MV-4-11 (cell line): ENCODE data around the gene KLHL17.
"Not testable (repeated sequence)": the region's sequence is repeated elsewhere in the genome, so short reads cannot be mapped to it uniquely, and the experiment has no call there.

Experiments
- DNase-seq: peaks from one replicate; lab custom pipeline; 2025; lab: John Stamatoyannopoulos, UW

KLHL17 gene

DNA sequence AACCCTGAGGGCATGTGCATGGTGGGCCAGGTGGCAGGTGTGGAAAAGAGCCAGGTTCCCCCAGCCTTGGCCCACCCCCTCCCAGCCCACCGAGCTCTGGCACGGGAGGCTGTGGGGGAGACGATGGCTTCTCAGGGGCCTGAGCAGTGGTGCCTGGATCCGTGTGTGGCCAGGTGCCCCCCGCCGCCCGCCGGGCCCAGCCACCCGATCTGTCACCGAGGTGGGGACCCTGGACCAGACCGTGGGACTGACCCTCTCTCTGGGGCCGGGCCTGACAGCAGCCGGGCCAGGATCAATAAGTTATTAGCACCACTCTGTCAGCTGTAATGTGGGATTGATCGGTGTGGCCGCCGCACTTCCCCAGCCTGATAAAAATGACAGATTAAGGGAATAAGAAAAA is 22.9 kb upstream of the KLHL17 start:
- DNase-seq, result no peak

- DNase-seq, result no peak
These were observed 22.2 kb upstream of the KLHL17 start for GRCh38 chr1:938088-938683.

GRCh38 chr1:938711-939489 is 21.5 kb upstream of the KLHL17 start:
- DNase-seq, result no peak

GRCh38 chr1:939511-940106 is 20.8 kb upstream of the KLHL17 start:
- no peak for DNase-seq

DNA sequence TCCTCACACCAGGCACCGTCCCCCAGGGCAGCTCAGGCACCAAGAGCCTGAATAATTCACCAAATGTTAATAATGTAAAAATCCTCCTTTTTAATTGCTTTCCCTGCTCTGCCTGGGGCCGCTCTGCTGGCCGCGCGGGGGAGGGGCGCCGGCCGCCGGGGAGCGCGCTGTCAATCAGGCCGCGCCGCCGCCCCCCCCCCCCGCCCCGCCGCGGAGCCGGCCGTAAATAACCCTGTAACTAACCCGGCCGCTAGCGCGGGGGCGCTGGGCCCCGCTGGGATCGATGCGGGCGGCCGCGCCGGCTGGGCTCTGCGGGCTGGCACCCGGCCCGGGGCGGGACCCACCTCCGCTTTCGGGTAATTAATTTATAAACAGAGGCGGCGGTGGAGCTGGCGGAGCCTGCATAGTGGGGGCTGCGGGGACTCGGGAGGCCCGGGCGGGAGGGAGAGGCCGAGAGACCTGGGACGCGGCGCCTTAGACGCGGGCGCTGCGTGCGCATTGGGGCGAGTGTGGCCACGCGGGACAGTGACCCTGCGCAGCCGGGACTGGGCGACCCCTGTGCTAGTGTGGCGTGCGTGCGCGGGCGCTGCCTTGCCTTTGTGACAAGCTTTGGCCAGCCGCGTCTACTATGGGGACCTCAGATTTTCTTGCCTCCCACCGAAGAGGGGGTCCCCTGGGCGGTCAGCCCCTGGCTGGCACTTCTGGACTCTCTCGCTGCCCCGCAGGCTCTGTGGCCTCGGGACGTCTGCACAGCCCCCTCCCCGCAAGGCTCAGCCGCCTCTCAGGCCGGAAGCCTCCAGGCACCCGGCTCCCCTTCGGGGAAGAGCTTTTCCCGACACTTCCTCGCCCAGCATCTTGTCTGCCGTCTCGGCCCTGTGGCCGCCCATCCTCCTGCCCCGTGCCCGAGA is 20.0 kb upstream of the KLHL17 start:
- no peak for DNase-seq

DNA sequence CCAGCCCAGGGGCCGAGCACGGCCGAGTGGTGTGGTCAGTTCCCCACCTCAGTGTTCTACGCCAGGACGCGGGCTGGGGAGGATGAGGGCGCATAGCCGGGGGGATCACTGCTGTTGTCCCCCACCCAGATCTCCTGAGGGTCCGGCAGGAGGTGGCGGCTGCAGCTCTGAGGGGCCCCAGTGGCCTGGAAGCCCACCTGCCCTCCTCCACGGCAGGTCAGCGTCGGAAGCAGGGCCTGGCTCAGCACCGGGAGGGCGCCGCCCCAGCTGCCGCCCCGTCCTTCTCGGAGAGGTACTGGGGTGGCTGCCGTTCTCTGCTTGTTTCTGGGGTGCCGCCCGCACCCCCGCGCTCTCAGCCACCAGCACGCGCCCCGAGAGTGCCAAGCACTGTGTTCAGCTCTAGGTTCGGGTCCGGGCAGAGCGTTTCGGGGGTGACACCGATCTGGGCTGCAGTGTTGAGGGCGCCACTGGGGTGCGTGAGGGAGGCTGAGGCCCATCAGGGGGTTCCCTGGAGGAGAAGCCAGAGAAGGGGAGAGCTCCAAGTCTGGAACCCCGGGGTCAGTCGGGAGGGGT is 19.3 kb upstream of the KLHL17 start:
- no peak for DNase-seq

- DNase-seq, result no peak
These were observed 18.6 kb upstream of the KLHL17 start for GRCh38 chr1:941588-942383.

- no peak for DNase-seq
These were observed 18.0 kb upstream of the KLHL17 start for GRCh38 chr1:942411-942821.

DNA sequence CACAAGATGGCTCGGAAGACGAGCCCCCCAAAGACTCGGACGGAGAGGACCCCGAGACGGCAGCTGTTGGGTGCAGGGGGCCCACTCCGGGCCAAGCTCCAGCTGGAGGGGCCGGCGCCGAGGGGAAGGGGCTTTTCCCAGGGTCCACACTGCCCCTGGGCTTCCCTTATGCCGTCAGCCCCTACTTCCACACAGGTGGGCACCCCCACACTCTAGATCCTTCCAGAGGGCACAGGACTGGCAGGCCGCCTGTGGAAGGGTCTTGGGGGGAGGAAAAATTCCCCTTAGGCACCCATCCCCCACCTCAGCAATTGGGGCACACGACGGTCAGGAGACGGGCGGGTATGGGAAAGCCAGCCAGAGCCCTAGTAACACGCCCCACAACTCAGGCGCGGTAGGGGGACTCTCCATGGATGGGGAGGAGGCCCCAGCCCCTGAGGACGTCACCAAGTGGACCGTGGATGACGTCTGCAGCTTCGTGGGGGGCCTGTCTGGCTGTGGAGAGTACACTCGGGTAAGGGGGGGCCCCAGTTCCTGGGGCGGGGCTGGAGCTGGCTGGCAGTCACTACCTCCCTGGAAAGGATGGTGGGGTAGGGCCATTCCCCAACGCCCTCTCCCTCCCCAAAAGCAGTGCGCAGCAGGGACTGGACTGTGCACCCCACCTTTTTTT is 17.4 kb upstream of the KLHL17 start:
- no peak for DNase-seq

DNA sequence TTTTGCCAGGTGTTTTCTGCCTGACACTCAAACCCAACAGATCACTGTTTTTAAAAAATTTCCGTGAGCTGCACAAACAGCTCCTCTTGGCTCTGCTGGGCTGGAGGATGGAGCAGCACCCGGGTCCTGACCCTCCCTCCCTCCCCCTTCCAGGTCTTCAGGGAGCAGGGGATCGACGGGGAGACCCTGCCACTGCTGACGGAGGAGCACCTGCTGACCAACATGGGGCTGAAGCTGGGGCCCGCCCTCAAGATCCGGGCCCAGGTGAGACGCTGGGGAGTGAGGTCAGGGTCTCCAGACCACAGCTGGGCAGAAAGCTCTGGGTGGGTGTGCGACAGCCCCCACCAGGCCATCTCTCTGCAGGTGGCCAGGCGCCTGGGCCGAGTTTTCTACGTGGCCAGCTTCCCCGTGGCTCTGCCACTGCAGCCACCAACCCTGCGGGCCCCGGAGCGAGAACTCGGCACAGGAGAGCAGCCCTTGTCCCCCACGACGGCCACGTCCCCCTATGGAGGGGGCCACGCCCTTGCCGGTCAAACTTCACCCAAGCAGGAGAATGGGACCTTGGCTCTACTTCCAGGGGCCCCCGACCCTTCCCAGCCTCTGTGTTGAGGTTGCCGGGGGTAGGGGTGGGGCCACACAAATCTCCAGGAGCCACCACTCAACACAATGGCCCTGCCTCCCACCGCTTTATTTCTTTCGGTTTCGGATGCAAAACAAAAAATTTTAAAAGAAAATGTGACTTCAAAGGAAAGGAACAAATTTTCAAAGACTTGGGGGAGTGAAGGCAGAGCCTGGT is 16.6 kb upstream of the KLHL17 start:
- no peak for DNase-seq

- no peak for DNase-seq
These were observed 15.8 kb upstream of the KLHL17 start for GRCh38 chr1:944341-945325.

GRCh38 chr1:945688-946556 is 14.5 kb upstream of the KLHL17 start:
- no peak for DNase-seq

- DNase-seq, result not testable (repeated sequence)
These were observed 13.6 kb upstream of the KLHL17 start for GRCh38 chr1:946811-947210.

GRCh38 chr1:947958-948357 is 12.4 kb upstream of the KLHL17 start:
- DNase-seq, result no peak

- DNase-seq, result no peak
These were observed 10.1 kb upstream of the KLHL17 start for GRCh38 chr1:950268-950667.

DNA sequence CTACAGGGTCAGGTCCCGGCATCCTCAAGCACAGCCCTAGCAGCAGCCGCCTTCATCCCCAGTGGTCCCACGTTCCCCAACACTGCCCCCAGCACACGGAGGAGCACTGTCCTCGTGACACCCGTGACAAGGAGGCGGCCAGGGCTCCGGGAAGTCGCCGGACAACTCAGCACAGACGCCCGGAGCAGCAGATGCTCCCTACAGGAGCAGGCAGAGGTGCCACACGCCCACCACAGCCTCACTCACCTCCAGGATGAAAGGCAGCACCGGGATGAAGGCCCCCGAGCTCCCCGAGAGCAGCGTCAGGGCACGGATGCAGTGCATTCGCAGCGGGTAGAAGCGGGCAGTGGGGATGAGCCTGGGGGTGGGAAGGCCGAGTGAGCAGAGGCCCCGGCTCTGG is 9.5 kb upstream of the KLHL17 start:
- DNase-seq, result no peak

- no peak for DNase-seq
These were observed 9.0 kb upstream of the KLHL17 start for GRCh38 chr1:951364-951763.

DNA sequence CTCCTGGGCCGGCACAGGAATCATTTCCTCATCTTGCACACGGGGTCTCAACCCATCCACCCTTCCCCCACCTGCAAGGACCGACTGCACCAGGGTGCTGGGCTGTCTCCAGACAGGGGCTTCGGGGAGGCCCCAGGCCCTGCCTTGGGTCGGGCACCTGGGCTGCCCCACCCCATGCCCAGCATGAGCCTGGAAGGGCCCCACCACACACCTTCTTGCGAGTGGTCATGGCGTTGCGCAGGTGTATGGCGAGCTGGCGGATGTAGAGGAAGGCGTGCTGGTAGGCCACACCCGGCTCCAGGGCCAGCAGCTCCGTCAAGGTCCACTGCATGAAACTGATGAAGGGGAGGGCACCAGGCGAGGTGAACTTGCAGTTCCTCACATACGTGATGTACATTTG is 8.2 kb upstream of the KLHL17 start:
- no peak for DNase-seq
